NCI-H2029 treated with DMSO at 0.1 percent for 48 hours (cell line): Measurements from ENCODE around the gene ANKRD30BL.
"Not testable (repeated sequence)": the region's sequence is repeated elsewhere in the genome, so short reads cannot be mapped to it uniquely, and the experiment has no call there.

Experiments
- DNase-seq: peaks from one replicate; lab custom pipeline; 2025; lab: John Stamatoyannopoulos, UW

Gene ANKRD30BL

DNA sequence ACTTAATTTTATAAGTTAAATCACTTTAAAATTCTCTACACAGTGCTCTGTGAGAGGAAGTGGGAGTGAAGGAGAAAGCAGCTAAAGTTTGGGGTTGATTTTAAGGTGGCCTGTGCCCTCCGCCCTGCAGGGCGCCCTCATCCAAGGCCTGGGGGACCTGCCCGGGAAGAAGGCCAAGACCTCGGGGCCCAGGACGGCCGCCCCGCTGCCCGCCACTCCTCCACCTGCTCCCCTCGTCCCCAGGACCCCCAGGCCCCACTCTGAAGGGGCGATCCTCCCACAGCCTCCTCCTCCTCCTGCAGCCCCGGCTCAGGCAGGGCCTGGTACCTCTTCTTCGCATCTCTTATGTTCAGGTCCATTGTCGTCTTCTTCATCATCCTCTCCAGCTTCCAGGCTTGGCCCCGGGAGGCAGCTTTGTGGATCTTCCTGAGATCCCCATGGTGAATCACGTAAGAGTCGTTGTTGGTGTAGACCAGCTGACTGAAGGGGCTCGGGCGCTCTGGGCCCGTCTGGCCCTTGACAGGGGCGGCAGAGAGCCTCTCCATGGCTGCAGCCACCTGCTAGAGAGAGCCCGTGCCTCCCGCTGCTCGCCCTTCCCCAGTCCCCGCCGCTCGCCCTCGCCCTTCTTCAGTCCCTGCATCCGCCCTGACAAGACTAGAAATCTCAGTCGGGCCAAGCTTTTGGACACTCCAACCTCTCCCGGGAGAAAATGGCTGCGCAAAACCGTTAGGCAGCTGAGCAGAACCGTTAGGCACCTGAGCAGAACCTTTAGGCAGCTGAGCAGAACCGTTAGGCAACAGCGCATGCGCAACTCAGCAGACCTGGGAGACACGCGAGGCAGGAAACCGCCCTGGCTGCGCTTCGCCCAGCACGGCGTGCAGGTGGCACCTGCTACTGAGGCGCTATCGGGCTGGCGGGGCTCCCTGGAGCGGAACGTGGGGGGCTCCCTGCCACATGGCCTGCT, at the start of gene ANKRD30BL:
TSS of gene ANKRD30BL (minus strand) at position 792 of the 964 bp plus-strand sequence. CDS start at position 545, 247 bp downstream.
- not testable (repeated sequence) for DNase-seq

DNA sequence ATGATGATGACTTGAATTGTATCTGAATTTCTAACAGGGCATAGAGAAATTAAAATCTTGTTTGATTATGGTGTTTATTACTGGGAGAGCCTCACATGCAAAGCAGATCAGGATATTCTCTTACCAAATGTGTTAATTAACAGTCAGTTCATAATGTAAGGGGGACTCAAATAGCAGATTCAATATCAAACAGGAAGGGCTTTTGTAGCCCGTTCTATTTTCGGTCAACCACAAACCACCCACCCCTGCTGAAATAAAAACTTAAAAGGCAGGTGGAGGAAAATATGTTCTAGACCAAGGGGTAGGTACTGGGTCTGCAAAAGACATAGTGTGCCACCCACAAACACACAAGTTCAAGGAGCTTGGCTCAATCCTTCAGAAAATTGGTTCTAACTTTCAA, 41.1 kb upstream of the ANKRD30BL start:
- DNase-seq: not testable (repeated sequence)

- DNase-seq: not testable (repeated sequence)
These were observed 31.1 kb upstream of the ANKRD30BL start for GRCh38 chr2:132192854-132193253.

DNA sequence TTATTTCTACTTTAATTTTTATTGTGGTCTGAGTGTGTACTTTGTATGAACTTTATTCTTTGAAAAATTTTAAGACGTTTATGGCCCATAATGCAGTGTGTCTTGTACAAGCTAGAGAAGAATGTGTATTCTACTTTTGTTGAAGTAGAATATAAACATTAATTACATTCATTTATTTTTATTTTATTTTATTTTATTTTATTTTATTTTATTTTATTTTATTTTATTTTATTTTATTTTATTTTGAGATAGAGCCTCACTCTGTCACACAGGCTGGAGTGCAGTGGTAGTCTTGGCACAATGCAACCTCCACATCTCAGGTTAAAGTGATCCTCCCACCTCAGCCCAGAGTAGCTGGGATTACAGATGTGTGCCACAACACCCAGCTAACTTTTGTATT, 5.3 kb upstream of the ANKRD30BL start:
- not testable (repeated sequence) for DNase-seq

- not testable (repeated sequence) for DNase-seq
These were observed 441 bp upstream of the ANKRD30BL start for GRCh38 chr2:132162125-132162660.

DNA sequence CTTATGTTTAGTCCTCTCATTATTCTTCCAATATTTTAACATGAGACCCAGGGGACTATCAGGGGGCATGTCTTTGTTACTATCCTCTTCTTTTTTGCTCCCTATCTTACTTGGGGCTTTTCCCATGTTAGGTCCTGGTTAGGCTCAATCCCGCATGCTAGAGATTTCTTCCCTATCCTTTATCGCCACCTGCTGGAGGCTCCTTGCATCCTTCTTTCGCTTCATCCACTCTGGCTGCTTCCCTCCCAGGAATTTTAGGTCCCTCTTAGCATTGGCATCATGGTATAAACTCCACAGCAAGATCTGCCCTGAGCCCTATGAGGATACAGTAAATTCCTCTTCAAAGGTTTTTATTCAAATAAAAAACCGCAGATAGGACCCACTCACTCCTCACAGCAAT, 15.0 kb downstream of the ANKRD30BL start:
- not testable (repeated sequence) for DNase-seq
